Activated T-helper 1 cell treated with anti-CD3 and anti-CD28 coated beads, Interleukin-12 subunit alpha, Interleukin-12 subunit beta, Interleukin-2, Interleukin-4 antibody, amounts not matched to agents 30 ng/mL and 10 ng/mL and 1 ng/mL, durations not matched to agents 14 hours and 24 hours and 36 hours (primary cell): ENCODE data around the gene CASP9. TPM values are rescaled to one million over a fixed set of nuclear protein-coding genes. Genes with fewer than 3 reads are reported as not detected.

Experiments
- DNase-seq: peaks from one replicate; pipeline ENCODE4 v3.0.0; 2021; ENCODE audit warnings: low spot score
- H3K27ac Mint-ChIP-seq: one replicate; pipeline ENCODE4 v1.8.0; 2021; ENCODE audit warnings: mild to moderate bottlenecking, mixed read lengths
- H3K27me3 Mint-ChIP-seq: one replicate; pipeline ENCODE4 v1.8.0; 2022; ENCODE audit warnings: mild to moderate bottlenecking, moderate library complexity, mixed read lengths; ENCODE audit not compliant: insufficient read depth
- H3K36me3 Mint-ChIP-seq: one replicate; pipeline ENCODE4 v1.8.0; 2021; ENCODE audit warnings: low read depth, mixed read lengths
- H3K4me1 Mint-ChIP-seq: one replicate; pipeline ENCODE4 v1.8.0; 2021; ENCODE audit warnings: low read depth, mixed read lengths
- H3K4me3 Mint-ChIP-seq: one replicate; pipeline ENCODE4 v1.8.0; 2021; ENCODE audit warnings: mild to moderate bottlenecking, moderate library complexity, mixed read lengths
- H3K9me3 Mint-ChIP-seq: one replicate; pipeline ENCODE4 v1.8.0; 2021; ENCODE audit warnings: mixed read lengths
- intact Hi-C: fragments of 100-400 bp; cut with micrococcal nuclease; formaldehyde crosslinking; loops from one replicate; pipeline ENCODE4 v1.15.1; 2024
- total RNA-seq: library from RNA; stranded (reverse); gene quantifications from 2 replicates; pipeline ENCODE4 v1.2.3, GENCODE V29; 2022

CASP9 gene
- total RNA-seq, 1 donor from 2014 or later, result 21.0 TPM

DNA sequence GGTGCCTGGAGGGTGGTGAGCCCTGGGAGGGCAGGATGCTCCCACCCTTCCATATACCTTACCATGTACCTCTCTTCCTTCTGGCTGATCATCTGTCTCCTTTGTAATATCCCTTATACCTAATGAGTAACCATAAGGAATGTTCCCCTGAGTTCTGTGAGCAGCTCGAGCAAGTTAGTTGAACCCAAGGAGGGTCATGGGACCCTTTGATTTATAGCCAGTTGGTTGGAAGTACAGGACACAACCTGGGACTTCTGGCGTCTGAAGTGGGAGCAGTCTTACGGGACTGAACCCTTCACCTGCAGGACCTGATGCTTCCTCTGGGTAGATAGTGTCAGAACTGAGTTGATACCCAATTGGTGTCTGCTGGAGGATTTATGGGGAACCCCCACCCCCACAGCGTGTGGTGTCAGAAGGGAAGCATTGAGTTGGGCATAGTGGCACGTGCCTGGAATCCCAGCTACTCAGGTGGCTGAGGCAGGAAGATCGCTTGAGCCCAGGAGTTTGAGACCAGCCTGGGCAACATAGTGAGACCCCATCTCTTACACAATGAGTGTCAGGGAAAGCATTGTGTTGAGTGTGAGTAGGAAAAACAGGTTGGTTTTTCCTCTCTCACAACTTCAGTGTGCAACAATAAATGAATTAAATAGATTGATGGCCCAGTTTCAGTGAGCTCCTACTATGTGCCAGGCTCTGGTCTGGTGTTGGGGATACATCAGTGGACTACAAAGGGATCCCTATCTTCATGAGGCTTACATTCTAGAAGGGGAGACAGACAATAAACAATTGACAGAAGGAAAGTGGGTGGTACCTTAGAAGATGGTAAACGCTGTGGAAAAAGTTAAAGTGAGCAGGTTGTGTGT, 18.6 kb upstream of the CASP9 start:
- H3K9me3 Mint-ChIP-seq, result no peaks in the 10 kb centered on the region
- H3K36me3 Mint-ChIP-seq, result peaks cover 41% of the 10 kb centered on the region
- H3K4me3 Mint-ChIP-seq, result no peak overlapping the region
- no peak overlapping the region for H3K27ac Mint-ChIP-seq
- H3K27me3 Mint-ChIP-seq, result no peaks in the 10 kb centered on the region
- no peaks in the 10 kb centered on the region for H3K4me1 Mint-ChIP-seq
- intact Hi-C loops, result no loop called here
- no peak for DNase-seq

DNA sequence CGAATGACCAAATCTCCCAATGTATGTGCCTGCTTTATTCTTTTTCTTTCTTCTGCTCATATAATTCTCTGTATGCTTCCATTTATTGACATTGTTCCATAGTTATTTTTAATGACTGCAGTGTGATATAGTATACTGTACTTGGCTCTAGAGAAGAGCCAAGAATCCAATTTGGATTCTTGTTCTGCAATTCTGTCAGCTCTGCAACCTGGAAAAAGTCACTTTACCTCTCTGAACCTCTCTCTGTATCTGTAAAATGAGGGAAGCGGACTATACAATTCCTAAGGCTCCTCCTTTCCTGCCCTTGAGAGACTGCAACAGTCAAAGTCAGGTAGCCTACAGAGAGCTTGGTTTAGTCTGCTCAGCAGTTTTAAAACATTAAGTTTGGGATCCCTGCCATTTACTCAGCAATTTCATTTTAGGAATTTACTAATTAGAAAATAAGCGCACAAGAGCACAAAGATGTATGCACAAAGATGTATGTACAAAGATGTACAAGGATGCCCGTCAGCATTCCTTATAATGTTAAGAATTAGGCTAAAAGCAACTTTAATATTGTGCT, 17.3 kb upstream of the CASP9 start:
- no peak overlapping the region for H3K4me3 Mint-ChIP-seq
- no peak overlapping the region for H3K27ac Mint-ChIP-seq
- H3K4me1 Mint-ChIP-seq, result no peaks in the 10 kb centered on the region
- no peaks in the 10 kb centered on the region for H3K9me3 Mint-ChIP-seq
- DNase-seq, result no peak
- peaks cover 45% of the 10 kb centered on the region for H3K36me3 Mint-ChIP-seq
- H3K27me3 Mint-ChIP-seq, result no peaks in the 10 kb centered on the region
- intact Hi-C loops, result no loop called here

DNA sequence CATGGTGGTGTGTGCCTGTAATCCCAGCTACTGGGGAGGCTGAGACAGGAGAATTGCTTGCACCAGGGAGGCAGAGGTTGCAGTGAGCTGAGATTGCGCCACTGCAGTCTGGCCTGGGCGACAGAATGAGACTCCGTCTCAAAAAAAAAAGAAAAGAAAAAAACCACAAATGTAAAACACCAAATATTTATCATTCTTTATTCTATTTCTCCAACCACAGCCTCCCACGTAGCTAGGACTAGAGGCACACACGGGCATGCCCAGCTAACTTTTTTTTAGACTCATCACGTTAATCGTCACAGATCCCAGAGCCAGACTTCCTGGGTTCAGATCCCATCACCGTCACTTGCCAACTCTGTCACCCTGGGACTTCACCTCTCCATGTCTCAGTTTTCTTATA, 16.2 kb upstream of the CASP9 start:
- no peaks in the 10 kb centered on the region for H3K4me1 Mint-ChIP-seq
- no peak overlapping the region for H3K4me3 Mint-ChIP-seq
- no peak for DNase-seq
- intact Hi-C loops, result no loop called here
- no peaks in the 10 kb centered on the region for H3K9me3 Mint-ChIP-seq
- H3K27me3 Mint-ChIP-seq, result no peaks in the 10 kb centered on the region
- H3K27ac Mint-ChIP-seq, result no peak overlapping the region
- peaks cover 39% of the 10 kb centered on the region for H3K36me3 Mint-ChIP-seq

DNA sequence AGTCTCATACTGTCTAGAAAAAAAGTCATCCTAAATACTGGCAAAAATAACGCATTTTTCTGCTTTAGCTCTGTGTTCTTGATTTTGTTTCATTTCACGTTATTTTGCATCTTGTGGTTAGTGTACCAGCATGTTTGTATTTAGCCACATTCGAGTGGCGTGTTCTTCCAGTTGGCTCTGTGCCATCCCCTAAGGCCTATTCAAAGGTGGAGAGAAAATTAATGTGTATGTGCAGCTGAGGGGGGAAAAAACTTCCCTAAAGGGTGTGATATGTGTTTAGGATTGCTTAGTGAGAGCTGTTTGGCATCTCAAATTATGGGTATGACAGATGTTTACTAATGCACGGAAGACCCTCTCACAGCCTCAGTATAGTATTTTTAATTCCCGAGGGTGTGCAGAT, 14.8 kb upstream of the CASP9 start:
- DNase-seq, result no peak
- intact Hi-C loops, result no loop called here
- no peaks in the 10 kb centered on the region for H3K9me3 Mint-ChIP-seq
- no peaks in the 10 kb centered on the region for H3K27me3 Mint-ChIP-seq
- H3K27ac Mint-ChIP-seq, result no peak overlapping the region
- no peaks in the 10 kb centered on the region for H3K4me1 Mint-ChIP-seq
- H3K4me3 Mint-ChIP-seq, result no peak overlapping the region
- peaks cover 40% of the 10 kb centered on the region for H3K36me3 Mint-ChIP-seq

DNA sequence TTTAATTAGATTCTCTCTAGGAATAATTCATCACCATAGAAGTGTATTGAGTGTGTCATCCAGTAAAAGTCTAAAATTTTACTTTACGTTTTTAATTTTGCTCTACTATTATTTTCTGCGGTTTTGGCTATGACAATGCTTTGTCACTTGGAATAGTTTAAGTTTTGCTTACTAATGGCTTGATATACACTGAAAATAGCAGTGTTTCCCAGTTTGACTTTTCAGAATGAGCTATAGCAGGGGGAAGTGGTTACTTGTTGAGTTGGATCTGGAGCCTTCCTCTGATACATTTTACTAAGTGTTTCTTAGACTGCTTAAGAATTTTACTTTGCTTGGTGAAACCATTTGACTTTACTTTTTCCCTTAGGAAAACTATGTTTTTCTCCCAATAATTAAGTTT, 7.7 kb upstream of the CASP9 start:
- Mint-ChIP-seq H3K36me3 (peaks cover 22% of the 10 kb centered on the region), H3K9me3 (no peaks in the 10 kb centered on the region), H3K27ac (no peak overlapping the region)

DNA sequence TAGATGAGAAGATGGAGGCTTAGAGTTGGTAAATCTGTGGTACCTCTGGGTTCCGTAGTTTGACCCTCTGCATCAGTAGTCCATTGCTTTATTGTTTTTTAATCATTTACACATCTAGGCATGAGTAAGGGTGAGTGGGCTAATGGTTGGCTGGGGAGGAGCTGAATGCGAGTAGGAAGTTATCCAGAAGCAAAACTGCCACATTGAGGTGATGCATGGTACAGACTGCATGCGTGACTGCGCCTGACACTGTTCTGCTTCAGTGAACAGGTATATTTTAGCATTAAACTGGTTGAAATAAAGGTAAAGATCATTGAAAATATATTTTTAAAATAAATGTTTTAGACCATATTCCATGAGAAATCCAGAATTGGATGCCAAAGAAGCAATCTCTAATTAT, 7.0 kb upstream of the CASP9 start:
- H3K27me3 Mint-ChIP-seq, result no peaks in the 10 kb centered on the region
- H3K36me3 Mint-ChIP-seq, result peaks cover 17% of the 10 kb centered on the region
- H3K4me3 Mint-ChIP-seq, result no peak overlapping the region
- H3K4me1 Mint-ChIP-seq, result peaks cover 26% of the 10 kb centered on the region
- no peak for DNase-seq
- H3K27ac Mint-ChIP-seq, result no peak overlapping the region
- intact Hi-C loops, result no loop called here
- H3K9me3 Mint-ChIP-seq, result no peaks in the 10 kb centered on the region

More for the DNA sequence above, 7.7 kb upstream of the CASP9 start:
- intact Hi-C loops, result no loop called here
- H3K4me1 Mint-ChIP-seq, result peaks cover 20% of the 10 kb centered on the region
- H3K4me3 Mint-ChIP-seq, result no peak overlapping the region
- H3K27me3 Mint-ChIP-seq, result no peaks in the 10 kb centered on the region
- no peak for DNase-seq

DNA sequence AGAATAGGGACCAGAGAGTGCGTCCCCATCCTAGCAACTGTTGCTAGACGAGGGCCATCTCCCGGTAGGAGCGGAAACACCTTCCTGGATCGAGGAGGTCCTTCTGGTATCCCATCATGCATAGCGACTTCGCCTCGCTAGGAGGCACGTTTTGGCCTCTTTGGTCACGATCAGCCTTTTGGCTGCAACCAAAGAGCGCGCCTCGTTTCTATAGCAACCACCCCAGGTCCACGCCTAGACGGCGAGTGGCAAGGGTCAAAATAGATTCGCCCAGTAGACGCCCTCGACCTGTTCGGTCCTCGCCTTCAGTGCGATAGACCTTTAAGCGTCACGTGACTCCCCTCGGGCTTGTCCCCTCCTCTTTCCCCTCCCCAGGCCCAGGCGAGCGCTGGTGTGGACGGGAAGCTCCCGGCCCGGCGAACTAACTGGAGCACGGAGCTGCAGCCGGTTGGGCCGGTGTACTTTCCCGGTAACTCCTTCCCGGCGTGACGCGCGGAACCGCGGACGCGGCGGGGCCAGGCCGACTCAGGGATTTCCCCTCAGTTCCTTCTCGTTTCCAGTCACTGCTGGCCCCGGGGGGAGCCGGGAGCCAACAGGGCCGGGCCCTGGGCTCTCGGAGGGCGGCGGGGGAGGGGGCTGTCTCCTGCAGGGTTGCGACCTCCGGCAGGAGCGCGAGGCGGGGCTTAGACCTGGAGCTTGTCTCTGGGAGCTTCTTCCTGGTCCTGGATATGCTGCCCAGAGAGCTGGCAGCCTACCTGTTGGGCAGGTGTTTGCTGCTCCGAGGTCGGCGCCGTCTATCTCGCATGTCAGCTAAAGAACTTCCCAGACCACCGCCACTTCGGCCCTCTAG, 2.7 kb upstream of the CASP9 start, which contains the start of gene DNAJC16:
Gene DNAJC16, plus strand, starts transcription at position 359 of the 850 bp plus-strand sequence. CDS start 2,258 bp downstream, outside the sequence.
- peak within 1 kb of the TSS; percentile 83 for H3K4me3 Mint-ChIP-seq
- peaks cover 57% of the 10 kb centered on the region for H3K4me1 Mint-ChIP-seq
- peaks cover 11% of the 10 kb centered on the region for H3K36me3 Mint-ChIP-seq
- peak; percentile 98 for DNase-seq
- H3K9me3 Mint-ChIP-seq, result no peaks in the 10 kb centered on the region
- H3K27ac Mint-ChIP-seq, result peak within 1 kb of the TSS; percentile 95
- intact Hi-C loops, result loop anchor here (1.0 to 10.0 kb wide), 10 partner anchors 53 to 1908 kb away; partner anchors contain the start of genes DDI2, FBXO42, PLEKHM2 and RCC2
- no peaks in the 10 kb centered on the region for H3K27me3 Mint-ChIP-seq

DNA sequence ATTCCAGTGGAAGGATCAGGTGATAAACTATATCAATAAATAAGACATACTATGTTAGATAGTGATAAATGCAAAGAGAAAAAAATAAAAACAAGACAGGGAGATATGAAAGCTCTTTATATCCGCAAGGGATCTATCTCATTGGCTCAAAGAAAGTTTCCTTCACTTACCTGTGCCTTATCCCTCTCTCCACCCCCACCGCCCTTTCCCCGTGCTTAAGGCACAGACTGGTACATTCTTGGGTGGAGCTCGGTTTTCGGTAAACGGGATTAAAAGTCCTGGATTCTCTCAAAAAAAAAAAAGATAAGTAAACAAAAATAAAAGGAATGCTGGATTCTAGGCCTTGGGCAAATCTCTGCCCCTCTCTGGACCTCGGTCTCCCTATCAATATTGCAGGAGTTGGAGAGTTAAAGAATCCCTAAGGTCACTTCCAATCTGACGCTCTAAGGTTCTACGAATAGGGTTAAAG, 2.0 kb upstream of the CASP9 start:
- no peak for DNase-seq
- Mint-ChIP-seq H3K27me3 (no peaks in the 10 kb centered on the region), H3K9me3 (no peaks in the 10 kb centered on the region), H3K27ac (peak overlapping the region; percentile 95), H3K4me1 (peaks cover 63% of the 10 kb centered on the region), H3K4me3 (peak overlapping the region; percentile 83), H3K36me3 (peaks cover 13% of the 10 kb centered on the region)
- intact Hi-C loops, result loop anchor here (1.0 to 10.0 kb wide), 9 partner anchors 58 to 1909 kb away; partner anchors contain the start of genes DDI2, FBXO42, PLEKHM2 and RCC2

DNA sequence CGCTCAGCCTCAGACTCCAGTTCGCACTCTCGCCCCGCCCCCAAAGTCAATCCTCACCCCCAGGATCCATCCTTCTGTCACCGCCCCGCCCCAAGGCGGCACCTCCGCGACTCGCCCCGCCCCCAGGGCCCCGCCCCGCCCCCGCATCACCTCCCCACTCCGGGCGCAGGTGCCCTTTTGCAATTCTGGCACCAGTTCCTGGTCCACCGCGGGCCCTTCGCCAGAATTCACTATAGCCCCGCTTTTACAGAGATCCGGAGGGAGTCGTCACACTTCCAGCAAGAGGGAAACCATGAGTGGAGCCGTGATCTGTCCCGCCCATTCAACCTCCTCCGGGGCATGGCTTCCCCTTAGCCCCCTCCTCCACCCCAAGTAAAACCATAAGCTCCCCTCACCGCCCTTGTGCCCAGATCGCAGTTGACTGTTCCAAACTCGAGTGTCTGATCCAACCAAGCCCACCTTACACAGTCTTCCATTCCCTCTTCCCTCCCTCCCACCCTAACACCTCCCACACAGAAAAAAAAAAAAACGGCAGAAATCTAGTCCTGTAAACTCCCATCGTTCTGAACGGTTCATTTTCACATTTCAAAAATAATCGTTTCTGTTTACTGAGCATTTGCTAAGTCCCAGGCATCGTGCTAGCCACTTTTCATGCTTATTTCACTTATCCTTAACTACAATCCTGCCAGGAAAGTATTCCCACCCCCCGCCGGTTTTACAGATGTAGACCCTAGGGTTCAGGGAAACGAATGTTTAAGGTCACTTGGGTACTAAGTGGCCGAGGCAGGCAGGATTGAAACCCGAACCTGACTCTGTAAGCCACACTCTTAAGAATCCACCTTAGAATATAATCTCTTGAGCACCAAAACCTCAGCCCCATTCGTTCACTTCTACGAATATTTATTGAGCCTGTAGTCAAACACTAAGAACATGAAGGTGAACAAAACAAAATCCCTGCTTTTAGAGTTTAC, 1.3 kb upstream of the CASP9 start:
- Mint-ChIP-seq H3K9me3 (no peaks in the 10 kb centered on the region), H3K27me3 (no peaks in the 10 kb centered on the region), H3K36me3 (peaks cover 9% of the 10 kb centered on the region), H3K4me1 (peaks cover 64% of the 10 kb centered on the region), H3K4me3 (peak overlapping the region; percentile 83), H3K27ac (peak overlapping the region; percentile 95)
- DNase-seq, result no peak
- intact Hi-C loops, result loop anchor here (1.0 to 10.0 kb wide), 10 partner anchors 59 to 1909 kb away; partner anchors contain the start of genes DDI2, FBXO42, PLEKHM2 and RCC2

DNA sequence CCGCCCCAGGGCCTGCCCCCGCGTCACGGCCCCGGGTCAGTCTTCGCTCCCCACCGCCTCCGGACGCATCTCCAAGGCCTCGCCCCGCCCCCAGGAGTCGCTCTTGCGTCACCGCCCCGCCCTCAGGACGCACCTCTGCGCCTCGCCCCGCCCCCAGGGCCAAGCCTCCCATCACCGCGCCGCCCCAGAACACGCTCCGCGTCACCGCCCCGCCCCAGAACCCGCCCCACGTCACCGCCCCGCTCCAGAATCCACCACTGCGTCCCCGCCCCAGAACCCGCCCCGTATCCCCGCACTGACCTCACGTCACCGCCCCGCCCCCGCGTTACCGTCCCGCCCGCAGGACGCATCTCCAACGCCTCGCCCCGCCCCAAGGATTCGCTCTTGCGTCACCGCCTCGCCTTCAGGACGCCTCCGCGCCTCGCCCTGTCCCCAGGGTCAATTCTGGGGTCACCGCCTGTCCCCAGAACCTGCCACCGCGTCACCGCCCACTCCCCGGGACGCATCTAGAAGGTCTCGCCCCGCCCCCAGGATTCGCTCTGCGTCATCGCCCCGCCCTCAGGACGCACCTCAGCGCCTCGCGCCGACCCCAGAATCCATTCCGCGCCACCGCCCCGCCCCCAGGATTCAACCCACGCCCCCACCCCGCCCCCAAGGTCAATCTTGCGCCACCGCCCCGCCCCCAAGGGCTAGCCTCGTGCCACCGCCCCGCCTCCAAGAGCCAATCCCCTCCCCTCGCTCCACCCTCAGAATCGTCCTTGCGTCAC, 451 bp upstream of the CASP9 start:
- DNase-seq, result peak; percentile 99
- Mint-ChIP-seq H3K9me3 (no peaks in the 10 kb centered on the region), H3K36me3 (peaks cover 7% of the 10 kb centered on the region), H3K27me3 (no peaks in the 10 kb centered on the region), H3K4me1 (peaks cover 65% of the 10 kb centered on the region), H3K4me3 (peak overlapping the region; percentile 83), H3K27ac (peak overlapping the region; percentile 95)
- intact Hi-C loops, result loop anchor here (1.0 to 10.0 kb wide), 7 partner anchors 78 to 1910 kb away; partner anchors contain the start of genes EFHD2, RCC2, SDHB and SZRD1
